Progenitor cell of endocrine pancreas (in vitro differentiated cells): ENCODE measurements around the gene HOXC10. TPM values are rescaled to one million over a fixed set of nuclear protein-coding genes. Genes with fewer than 3 reads are reported as not detected.

Source experiments
- DNase-seq: peaks from one replicate; pipeline ENCODE4 v3.0.0; 2021; ENCODE audit warnings: low spot score; ENCODE audit not compliant: unreplicated experiment
- H3K27ac Mint-ChIP-seq: 2 replicates; pipeline ENCODE4 v1.8.0; 2021; ENCODE audit warnings: mild to moderate bottlenecking, moderate library complexity, mixed read lengths
- H3K27me3 Mint-ChIP-seq: 2 replicates; pipeline ENCODE4 v1.8.0; 2021; ENCODE audit warnings: mixed read lengths
- H3K36me3 Mint-ChIP-seq: 2 replicates; pipeline ENCODE4 v1.8.0; 2022; ENCODE audit warnings: mixed read lengths; ENCODE audit not compliant: insufficient read depth
- H3K4me1 Mint-ChIP-seq: 2 replicates; pipeline ENCODE4 v1.8.0; 2021; ENCODE audit warnings: low read depth, mixed read lengths
- H3K4me3 Mint-ChIP-seq: 2 replicates; pipeline ENCODE4 v1.8.0; 2021; ENCODE audit warnings: low read depth, mild to moderate bottlenecking, moderate library complexity, mixed read lengths
- H3K9me3 Mint-ChIP-seq: 2 replicates; pipeline ENCODE4 v1.8.0; 2021; ENCODE audit warnings: low read depth, mixed read lengths
- total RNA-seq: library from RNA; stranded (reverse); gene quantifications from 2 replicates; pipeline ENCODE4 v1.2.1, GENCODE V29; 2021
- TF ChIP-seq, protein P1 (sequence below): fragments of 200-600 bp; sonication (generic); IDR thresholded peaks from one replicate; pipeline ENCODE4 v1.5.0; 2021; ENCODE audit warnings: antibody characterized with exemption, mild to moderate bottlenecking; ENCODE audit not compliant: unreplicated experiment

HOXC10 gene
- total RNA-seq, 1 donor from 2014 or later = not detected

DNA sequence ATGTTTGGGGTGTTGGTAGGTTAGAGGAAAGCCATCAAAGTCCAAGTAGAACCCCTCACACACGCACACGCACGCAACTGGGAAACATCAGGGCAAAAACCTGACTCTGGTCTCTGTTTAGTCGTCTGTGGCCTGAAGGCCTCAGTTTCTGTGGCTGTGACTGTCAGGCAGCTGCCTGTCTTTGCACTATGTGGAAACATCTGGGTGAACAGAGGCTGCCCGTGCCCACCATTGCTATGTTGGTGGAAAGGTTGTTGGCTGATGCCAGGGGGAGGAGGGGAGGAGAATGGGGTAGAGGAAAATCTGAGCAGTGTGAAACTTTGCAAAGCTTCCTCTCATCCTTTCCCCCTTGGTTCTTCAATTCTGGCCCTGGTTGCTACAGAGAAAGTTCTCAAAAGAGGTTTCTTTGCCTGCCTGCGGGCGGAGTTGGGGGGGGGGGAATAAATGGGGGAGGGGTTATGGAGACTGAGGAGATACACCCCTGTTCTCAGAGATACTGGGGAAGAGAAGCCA, 7.5 kb downstream of the HOXC10 start:
- H3K4me1 Mint-ChIP-seq = peaks cover 4% of the 10 kb centered on the region
- DNase-seq = no peak
- no peaks in the 10 kb centered on the region for H3K9me3 Mint-ChIP-seq
- H3K27ac Mint-ChIP-seq = no peak overlapping the region
- no peak overlapping the region for H3K4me3 Mint-ChIP-seq
- TF ChIP-seq, protein P1, sequence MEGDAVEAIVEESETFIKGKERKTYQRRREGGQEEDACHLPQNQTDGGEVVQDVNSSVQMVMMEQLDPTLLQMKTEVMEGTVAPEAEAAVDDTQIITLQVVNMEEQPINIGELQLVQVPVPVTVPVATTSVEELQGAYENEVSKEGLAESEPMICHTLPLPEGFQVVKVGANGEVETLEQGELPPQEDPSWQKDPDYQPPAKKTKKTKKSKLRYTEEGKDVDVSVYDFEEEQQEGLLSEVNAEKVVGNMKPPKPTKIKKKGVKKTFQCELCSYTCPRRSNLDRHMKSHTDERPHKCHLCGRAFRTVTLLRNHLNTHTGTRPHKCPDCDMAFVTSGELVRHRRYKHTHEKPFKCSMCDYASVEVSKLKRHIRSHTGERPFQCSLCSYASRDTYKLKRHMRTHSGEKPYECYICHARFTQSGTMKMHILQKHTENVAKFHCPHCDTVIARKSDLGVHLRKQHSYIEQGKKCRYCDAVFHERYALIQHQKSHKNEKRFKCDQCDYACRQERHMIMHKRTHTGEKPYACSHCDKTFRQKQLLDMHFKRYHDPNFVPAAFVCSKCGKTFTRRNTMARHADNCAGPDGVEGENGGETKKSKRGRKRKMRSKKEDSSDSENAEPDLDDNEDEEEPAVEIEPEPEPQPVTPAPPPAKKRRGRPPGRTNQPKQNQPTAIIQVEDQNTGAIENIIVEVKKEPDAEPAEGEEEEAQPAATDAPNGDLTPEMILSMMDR = no peak
- peaks cover 100% of the 10 kb centered on the region for H3K27me3 Mint-ChIP-seq
- no peaks in the 10 kb centered on the region for H3K36me3 Mint-ChIP-seq

DNA sequence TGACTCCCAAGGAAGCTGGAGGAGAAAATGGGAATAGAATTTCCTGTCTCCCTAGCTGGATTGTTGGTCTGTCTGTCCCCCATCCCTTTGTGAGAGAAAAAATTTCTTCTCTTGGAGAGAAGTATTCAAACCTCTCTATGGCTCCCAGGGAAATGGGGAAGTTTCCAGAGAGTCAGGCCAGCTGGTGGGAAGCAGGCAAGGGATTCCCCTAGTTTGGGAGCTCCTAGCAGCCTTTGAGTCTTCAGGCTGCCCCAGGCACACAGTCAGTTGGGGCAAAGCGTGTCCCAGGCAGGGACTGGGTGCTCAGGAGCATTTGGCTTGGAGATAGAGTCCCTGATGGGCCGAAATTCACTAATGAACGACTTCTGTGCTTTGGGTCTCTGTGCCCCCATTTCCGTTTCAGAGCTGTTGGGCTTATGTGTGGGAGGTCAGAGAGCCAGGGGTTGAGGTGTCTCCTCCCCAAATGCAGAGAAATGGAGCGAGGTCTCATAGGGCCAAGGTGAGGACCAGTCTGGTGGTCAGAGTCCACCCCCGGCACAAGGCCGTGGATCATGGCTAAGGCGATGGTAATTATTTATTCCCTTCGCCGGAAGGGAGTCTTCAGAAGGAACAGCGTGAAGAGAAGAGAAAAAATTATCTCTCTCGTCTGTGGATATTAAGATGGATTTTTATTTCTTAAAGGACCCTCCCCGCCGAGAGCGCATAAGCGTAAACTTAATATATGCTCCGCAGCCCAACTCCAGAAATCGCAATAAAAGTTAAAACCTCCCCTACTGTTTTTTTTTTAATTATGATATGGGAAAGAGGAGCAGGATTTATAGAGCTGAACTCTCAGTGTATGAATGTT, 8.4 kb downstream of the HOXC10 start:
- no peak overlapping the region for H3K27ac Mint-ChIP-seq
- peaks cover 100% of the 10 kb centered on the region for H3K27me3 Mint-ChIP-seq
- TF ChIP-seq, protein P1 = no peak
- H3K36me3 Mint-ChIP-seq = no peaks in the 10 kb centered on the region
- H3K9me3 Mint-ChIP-seq = no peaks in the 10 kb centered on the region
- no peak for DNase-seq
- no peak overlapping the region for H3K4me3 Mint-ChIP-seq
- peaks cover 4% of the 10 kb centered on the region for H3K4me1 Mint-ChIP-seq

DNA sequence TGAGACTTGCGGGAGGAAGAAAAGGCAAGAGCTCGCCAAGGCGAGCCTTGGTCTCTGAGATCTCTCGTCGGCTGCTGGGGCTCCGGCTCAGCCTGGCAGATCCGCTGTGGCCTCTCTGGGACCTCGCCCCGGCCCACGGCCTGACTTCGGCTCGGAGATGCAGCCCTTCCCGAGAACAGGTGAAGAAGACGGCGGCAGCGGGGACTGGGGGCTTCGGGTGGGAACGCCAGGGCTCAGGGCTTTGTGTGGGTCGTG, 9.0 kb downstream of the HOXC10 start:
- peaks cover 4% of the 10 kb centered on the region for H3K4me1 Mint-ChIP-seq
- H3K4me3 Mint-ChIP-seq = no peak overlapping the region
- no peaks in the 10 kb centered on the region for H3K36me3 Mint-ChIP-seq
- TF ChIP-seq, protein P1 = no peak
- DNase-seq = no peak
- no peaks in the 10 kb centered on the region for H3K9me3 Mint-ChIP-seq
- peaks cover 100% of the 10 kb centered on the region for H3K27me3 Mint-ChIP-seq
- peak overlapping the region; percentile 45 for H3K27ac Mint-ChIP-seq

DNA sequence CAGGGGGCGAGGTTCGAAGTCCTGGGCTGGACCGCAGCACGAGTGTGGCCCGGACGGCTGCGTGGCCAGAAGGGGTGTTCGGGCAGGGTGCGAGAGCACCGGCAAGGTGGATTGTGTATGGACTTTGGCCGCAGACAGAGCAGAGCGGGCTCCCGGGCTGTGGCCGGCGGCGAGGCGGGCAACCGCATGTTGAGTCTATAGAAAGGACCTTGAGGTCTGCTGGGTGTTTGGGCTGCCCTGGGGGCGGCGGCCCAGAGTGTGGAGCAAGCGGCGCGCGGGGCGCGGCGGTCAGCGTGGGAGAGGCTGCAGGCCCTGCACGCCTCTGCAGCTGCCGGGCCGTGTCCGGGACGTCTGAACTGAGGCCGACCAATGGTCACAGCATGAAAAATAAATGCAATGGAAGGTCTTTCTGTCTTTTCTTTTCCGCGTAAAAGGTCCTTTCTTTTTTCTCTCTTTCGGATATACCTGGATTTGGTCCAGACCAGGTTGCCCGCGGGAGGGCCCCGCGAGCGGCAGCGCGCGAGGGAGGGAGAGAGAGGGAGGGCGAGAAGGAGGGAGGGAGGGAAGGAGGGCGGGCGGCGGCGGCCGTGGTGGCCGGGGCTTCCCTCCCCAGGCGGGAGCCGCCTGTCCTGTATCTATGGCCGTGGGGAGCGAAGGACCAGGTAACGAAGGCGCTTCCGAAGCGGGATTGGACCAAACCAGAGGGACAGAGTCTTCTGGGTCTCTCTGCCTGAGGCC, 9.5 kb downstream of the HOXC10 start:
- H3K9me3 Mint-ChIP-seq = no peaks in the 10 kb centered on the region
- peak overlapping the region; percentile 45 for H3K27ac Mint-ChIP-seq
- DNase-seq = no peak
- H3K4me3 Mint-ChIP-seq = no peak overlapping the region
- TF ChIP-seq, protein P1 = no peak
- H3K4me1 Mint-ChIP-seq = peaks cover 4% of the 10 kb centered on the region
- H3K27me3 Mint-ChIP-seq = peaks cover 100% of the 10 kb centered on the region
- H3K36me3 Mint-ChIP-seq = no peaks in the 10 kb centered on the region

DNA sequence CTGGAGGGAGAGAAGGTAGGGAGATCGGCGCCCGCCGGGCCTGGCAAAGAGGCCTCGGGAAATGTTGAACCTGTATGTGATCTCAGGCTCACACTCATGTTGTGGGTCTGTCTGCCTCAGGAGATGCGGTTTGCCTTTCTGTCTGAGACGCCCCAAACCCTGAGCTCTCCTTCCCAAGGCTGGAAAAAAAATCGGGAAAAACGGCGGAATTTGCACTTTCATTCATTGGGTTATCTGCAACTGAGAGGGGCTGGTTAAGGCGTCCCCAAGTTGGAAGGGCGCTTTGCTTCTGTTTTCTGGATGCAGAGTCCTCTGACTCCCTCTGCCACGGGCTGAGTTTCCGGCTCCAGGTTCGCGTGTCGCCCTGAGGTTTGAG, 10.0 kb downstream of the HOXC10 start:
- H3K27me3 Mint-ChIP-seq = peaks cover 100% of the 10 kb centered on the region
- DNase-seq = no peak
- TF ChIP-seq, protein P1 = no peak
- peaks cover 4% of the 10 kb centered on the region for H3K4me1 Mint-ChIP-seq
- H3K27ac Mint-ChIP-seq = no peak overlapping the region
- H3K4me3 Mint-ChIP-seq = no peak overlapping the region
- no peaks in the 10 kb centered on the region for H3K36me3 Mint-ChIP-seq
- no peaks in the 10 kb centered on the region for H3K9me3 Mint-ChIP-seq
